Sigmoid colon (tissue), 4 donors: ENCODE data around the gene PLXNA4.

ENCODE experiments used
- CTCF ChIP-seq, 4 experiments: fragments of 450-650 bp in 3 of 4; fragments of 200-600 bp in 1 of 4; IDR thresholded peaks; one replicate each; pipeline ENCODE4 v1.5.1; 2016 to 2019; ENCODE audit warnings: antibody characterized with exemption in 4 of 4, mild to moderate bottlenecking in 3 of 4, moderate library complexity in 2 of 4
- EP300 ChIP-seq, 4 donors: sonication (generic); formaldehyde crosslinking; IDR thresholded peaks; one replicate each; pipeline ENCODE4 v1.6.1; 2017; ENCODE audit warnings: antibody characterized with exemption in 4 of 4

- TF ChIP-seq CTCF (IDR thresholded peaks at IDR 0.05) (no peak), EP300 (IDR thresholded peaks at IDR 0.05) (no peak)
These were observed 55.5 kb downstream of the PLXNA4 start for GRCh38 chr7:132520591-132521280.
